HEK293 (cell line): ENCODE results near the gene SLC39A11.

Source experiments
- ZNF23 ChIP-seq: fragments of 450-650 bp; formaldehyde crosslinking; IDR thresholded peaks from 2 replicates; pipeline ENCODE4 v1.5.1; 2016; ENCODE audit warnings: missing biosample characterization, missing genetic modification characterization, borderline replicate concordance
- TF ChIP-seq, protein P1 (sequence below): fragments of 450-650 bp; formaldehyde crosslinking; IDR thresholded peaks from 2 replicates; pipeline ENCODE4 v1.5.1; 2016; ENCODE audit warnings: missing biosample characterization, missing genetic modification characterization

DNA sequence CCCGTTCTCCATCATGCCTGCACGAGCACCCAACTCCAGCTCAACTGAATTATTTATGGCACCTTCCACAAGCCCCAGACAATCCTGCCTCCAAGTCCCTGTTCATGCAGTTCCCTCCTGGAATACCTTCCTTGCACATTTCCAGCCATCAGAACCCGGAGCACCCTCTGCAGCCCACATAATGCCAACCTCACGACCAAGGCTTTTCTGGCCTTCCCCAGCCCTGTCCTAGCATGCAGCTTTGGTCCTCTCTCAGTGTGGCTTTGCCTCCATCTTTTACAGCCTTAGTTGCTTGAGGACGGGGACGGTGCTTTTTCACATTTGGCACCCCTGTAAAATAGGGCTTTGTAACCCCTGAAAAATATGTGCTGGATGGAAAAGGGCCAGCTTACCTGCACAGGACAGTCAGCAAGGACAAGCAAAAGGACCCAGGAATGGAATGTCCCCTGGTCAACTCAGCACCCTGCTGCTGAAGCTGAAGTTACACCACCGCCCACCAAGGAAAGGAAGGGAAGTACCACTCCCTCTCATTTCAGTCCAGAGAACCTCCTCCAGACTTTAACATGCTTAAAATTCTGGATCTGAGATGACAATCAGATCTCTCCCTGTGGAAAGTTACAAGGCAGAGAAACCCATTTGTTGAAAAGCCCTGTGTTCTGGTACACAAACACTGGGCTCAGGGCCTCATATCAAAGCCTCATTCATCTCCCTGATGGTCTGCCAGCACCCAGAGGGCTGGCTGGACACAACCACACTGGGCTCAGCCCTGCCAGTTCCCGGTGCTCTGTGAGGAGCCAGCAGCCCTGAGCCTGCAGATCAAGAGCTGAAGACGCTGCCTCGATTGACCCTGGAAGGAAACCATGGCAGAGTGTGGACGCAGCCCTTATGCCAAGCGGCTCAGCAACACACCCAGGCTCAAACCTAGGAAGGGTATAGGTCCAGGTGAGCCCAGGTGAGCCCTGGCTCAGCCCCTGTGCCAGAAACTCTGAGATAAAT is 2.9 kb downstream of the SLC39A11 start:
- TF ChIP-seq ZNF23 (tag by site-specific recombination) = no peak
- TF ChIP-seq, protein P1, sequence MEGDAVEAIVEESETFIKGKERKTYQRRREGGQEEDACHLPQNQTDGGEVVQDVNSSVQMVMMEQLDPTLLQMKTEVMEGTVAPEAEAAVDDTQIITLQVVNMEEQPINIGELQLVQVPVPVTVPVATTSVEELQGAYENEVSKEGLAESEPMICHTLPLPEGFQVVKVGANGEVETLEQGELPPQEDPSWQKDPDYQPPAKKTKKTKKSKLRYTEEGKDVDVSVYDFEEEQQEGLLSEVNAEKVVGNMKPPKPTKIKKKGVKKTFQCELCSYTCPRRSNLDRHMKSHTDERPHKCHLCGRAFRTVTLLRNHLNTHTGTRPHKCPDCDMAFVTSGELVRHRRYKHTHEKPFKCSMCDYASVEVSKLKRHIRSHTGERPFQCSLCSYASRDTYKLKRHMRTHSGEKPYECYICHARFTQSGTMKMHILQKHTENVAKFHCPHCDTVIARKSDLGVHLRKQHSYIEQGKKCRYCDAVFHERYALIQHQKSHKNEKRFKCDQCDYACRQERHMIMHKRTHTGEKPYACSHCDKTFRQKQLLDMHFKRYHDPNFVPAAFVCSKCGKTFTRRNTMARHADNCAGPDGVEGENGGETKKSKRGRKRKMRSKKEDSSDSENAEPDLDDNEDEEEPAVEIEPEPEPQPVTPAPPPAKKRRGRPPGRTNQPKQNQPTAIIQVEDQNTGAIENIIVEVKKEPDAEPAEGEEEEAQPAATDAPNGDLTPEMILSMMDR (tag by site-specific recombination) = no peak
